Breast epithelium (tissue), 4 donors: ENCODE measurements around the gene ASXL3. TPM values are rescaled to one million over a fixed set of nuclear protein-coding genes. Genes with fewer than 3 reads are reported as not detected.

Experiments used
- DNase-seq, 2 donors: peaks; one replicate each; pipeline ENCODE4 v3.0.0-alpha.2; 2019; ENCODE audit warnings: low spot score in 2 of 2
- H3K27ac ChIP-seq, 2 donors: fragments of 200-600 bp; sonication (generic) in 1 of 2; one replicate each; pipeline ENCODE4 v1.5.1; 2016 to 2019; ENCODE audit warnings: mild to moderate bottlenecking in 1 of 2
- H3K27me3 ChIP-seq, 2 donors: fragments of 200-600 bp; sonication (generic) in 1 of 2; one replicate each; pipeline versions ENCODE4 v1.5.1 to v1.6.0; 2017 to 2019; ENCODE audit warnings: control low read depth in 1 of 2, mild to moderate bottlenecking in 1 of 2
- H3K36me3 ChIP-seq: fragments of 200-600 bp; one replicate; pipeline ENCODE4 v1.5.1; 2019
- H3K4me1 ChIP-seq, 2 donors: fragments of 200-600 bp; sonication (generic); one replicate each; pipeline ENCODE4 v1.5.1; 2016 to 2019; ENCODE audit warnings: control low read depth in 1 of 2
- H3K4me3 ChIP-seq, 3 donors: fragments of 200-600 bp; sonication (generic); 1 replicate in 2 of 3; 2 replicates in 1 of 3; pipeline ENCODE4 v1.5.1; 2016 to 2019; ENCODE audit warnings: mild to moderate bottlenecking in 3 of 3, moderate library complexity in 2 of 3
- H3K9me3 ChIP-seq, 2 donors: fragments of 200-600 bp; sonication (generic) in 1 of 2; one replicate each; pipeline ENCODE4 v1.5.1; 2016 to 2019; ENCODE audit warnings: control low read depth in 1 of 2
- POLR2A ChIP-seq: fragments of 450-650 bp; IDR thresholded peaks from one replicate; pipeline ENCODE4 v1.6.1; 2016; ENCODE audit warnings: antibody characterized with exemption, mild to moderate bottlenecking, moderate library complexity
- POLR2AphosphoS5 ChIP-seq, 3 donors: sonication (generic); formaldehyde crosslinking; IDR thresholded peaks; one replicate each; pipeline ENCODE4 v1.6.1; 2017; ENCODE audit warnings: antibody characterized with exemption in 3 of 3
- intact Hi-C: fragments of 100-400 bp; cut with DNase I; formaldehyde crosslinking; loops from one replicate; pipeline ENCODE4 v1.15.1; 2023; ENCODE audit warnings: low total_unique reads
- total RNA-seq, 3 donors: library from RNA; depleted of rRNA; stranded (reverse); fragments of >200 nt; gene quantifications; one replicate each; pipeline ENCODE4 v1.1.0, GENCODE V29; 2016
- TF ChIP-seq, protein P1 (sequence below), 3 donors: fragments of 450-650 bp; IDR thresholded peaks; one replicate each; pipeline ENCODE4 v1.5.1; 2016 to 2017; ENCODE audit warnings: antibody characterized with exemption in 3 of 3, mild to moderate bottlenecking in 3 of 3, moderate library complexity in 3 of 3

Gene ASXL3
- total RNA-seq, 3 donors from 2014 or later = 0.96 to 3.4 (median 0.98) TPM

DNA sequence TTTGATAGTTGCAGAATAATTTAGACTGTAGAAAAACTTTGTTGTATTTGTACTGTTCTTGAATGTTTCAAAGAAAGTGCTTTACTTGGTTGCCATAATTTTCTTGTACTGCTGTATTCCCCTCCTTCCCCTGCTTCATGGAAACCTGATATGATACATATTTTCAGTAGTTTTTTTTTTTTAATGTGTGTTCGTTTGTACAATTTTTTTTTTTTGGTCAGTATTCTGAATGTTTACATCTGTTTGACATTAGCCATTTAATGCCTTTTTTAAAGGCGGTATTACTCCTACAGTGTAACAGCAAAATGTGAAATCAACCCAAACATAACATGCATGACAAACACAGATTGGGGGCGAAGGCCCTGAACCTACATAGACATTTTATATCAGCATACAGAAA is 172.3 kb downstream of the ASXL3 start:
- no peaks in the 10 kb centered on the region for H3K27me3 ChIP-seq
- intact Hi-C loops = no loop called here
- TF ChIP-seq, protein P1, sequence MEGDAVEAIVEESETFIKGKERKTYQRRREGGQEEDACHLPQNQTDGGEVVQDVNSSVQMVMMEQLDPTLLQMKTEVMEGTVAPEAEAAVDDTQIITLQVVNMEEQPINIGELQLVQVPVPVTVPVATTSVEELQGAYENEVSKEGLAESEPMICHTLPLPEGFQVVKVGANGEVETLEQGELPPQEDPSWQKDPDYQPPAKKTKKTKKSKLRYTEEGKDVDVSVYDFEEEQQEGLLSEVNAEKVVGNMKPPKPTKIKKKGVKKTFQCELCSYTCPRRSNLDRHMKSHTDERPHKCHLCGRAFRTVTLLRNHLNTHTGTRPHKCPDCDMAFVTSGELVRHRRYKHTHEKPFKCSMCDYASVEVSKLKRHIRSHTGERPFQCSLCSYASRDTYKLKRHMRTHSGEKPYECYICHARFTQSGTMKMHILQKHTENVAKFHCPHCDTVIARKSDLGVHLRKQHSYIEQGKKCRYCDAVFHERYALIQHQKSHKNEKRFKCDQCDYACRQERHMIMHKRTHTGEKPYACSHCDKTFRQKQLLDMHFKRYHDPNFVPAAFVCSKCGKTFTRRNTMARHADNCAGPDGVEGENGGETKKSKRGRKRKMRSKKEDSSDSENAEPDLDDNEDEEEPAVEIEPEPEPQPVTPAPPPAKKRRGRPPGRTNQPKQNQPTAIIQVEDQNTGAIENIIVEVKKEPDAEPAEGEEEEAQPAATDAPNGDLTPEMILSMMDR (IDR thresholded peaks at IDR 0.05) = no peak
- TF ChIP-seq POLR2AphosphoS5 (IDR thresholded peaks at IDR 0.05) (no peak), POLR2A (no peak)
- H3K4me1 ChIP-seq = no peaks in the 10 kb centered on the region
- no peak overlapping the region for H3K4me3 ChIP-seq
- DNase-seq = no peak
- no peak overlapping the region for H3K27ac ChIP-seq
- no peaks in the 10 kb centered on the region for H3K9me3 ChIP-seq
- H3K36me3 ChIP-seq = no peaks in the 10 kb centered on the region

DNA sequence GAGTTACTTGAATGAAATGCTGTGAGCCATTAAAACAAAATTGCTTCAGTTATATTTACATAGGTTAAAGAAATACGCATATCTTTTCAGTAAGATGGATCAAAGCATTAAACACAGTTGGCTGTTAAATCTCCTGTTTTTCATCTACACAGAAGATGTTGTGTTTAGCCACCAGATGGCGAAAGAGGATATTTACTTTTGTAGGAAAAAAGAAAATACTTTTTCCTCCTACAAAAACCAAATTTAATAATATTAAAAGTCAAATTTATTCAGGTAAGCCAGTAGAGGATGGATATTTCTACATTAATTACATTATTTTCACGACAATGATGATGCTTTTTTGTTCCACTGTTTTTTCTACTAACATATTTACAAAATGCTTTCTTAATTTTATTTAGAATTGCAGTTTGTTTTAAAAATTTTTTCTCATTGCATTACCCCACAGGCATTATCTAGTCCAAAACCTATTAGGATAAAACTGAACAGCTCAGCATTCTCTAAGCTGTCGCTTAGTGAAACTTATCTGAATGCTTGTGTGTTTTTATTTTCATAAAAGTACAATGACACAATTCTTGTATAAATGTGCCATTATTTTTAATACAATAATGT is 173.7 kb downstream of the ASXL3 start:
- Histone ChIP-seq H3K36me3 (no peaks in the 10 kb centered on the region), H3K4me3 (no peak overlapping the region), H3K27ac (no peak overlapping the region), H3K4me1 (no peaks in the 10 kb centered on the region), H3K9me3 (no peaks in the 10 kb centered on the region), H3K27me3 (no peaks in the 10 kb centered on the region)
- TF ChIP-seq POLR2A (no peak), POLR2AphosphoS5 (IDR thresholded peaks at IDR 0.05) (no peak)
- TF ChIP-seq, protein P1 (IDR thresholded peaks at IDR 0.05) = peak in 1 of 3 donors; percentile 33
- no peak for DNase-seq
- intact Hi-C loops = no loop called here

DNA sequence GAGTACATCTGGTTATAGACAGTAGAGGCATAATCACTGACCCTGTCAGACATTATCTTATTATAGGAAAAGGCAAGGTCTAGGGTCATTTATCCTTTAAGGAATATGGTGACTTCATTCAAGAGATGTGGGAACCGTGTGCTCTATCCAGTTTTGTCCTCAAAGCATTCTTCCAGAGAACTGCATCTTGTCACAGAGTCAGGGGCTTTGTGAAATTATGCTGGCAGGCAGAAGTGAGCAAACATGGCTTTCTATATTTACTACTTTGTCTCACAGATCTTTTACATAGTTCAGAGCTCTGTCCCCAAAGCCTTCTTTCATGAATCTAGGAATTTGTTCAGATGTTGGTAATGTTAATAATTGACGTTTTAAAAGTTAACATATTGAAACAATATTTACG is 177.4 kb downstream of the ASXL3 start:
- no peak overlapping the region for H3K27ac ChIP-seq
- TF ChIP-seq POLR2A (no peak), POLR2AphosphoS5 (IDR thresholded peaks at IDR 0.05) (no peak)
- H3K36me3 ChIP-seq = no peaks in the 10 kb centered on the region
- no peaks in the 10 kb centered on the region for H3K4me1 ChIP-seq
- no peaks in the 10 kb centered on the region for H3K9me3 ChIP-seq
- no peak for DNase-seq
- H3K27me3 ChIP-seq = no peaks in the 10 kb centered on the region
- intact Hi-C loops = no loop called here
- H3K4me3 ChIP-seq = no peak overlapping the region

DNA sequence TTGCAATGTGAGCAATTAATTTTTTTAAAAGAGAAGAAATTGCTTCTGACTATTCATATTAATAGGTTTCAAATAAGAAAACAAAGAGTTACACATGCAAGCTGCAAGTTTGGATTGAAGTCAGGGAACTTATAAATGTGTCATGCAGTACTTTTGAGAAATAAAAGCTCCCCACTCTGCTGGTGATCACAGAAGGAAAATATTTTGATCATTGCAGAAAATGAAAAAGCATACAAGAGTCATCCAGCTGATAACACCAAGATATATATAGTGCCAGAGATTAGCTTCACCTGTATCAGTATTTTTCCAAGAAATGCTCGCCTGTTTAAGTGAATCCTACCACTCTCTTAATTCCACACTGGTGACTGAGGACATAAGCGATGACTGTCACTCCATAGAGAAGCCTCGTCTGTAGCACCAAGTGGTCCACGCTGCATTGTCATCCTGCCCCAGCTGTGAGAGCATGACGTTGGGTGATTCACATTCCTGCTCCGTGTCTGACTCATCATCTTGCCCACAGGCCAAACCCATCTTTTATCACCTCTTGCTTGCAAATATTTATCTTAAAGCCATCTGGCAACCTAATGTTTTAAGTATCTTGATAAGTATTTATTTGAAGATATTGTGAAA is 178.0 kb downstream of the ASXL3 start:
- H3K4me3 ChIP-seq = no peak overlapping the region
- intact Hi-C loops = no loop called here
- no peaks in the 10 kb centered on the region for H3K4me1 ChIP-seq
- no peaks in the 10 kb centered on the region for H3K36me3 ChIP-seq
- TF ChIP-seq POLR2A = no peak
- TF ChIP-seq, protein P1 (IDR thresholded peaks at IDR 0.05) = no peak
- TF ChIP-seq POLR2AphosphoS5 (IDR thresholded peaks at IDR 0.05) = no peak
- no peaks in the 10 kb centered on the region for H3K9me3 ChIP-seq
- H3K27ac ChIP-seq = no peak overlapping the region
- no peaks in the 10 kb centered on the region for H3K27me3 ChIP-seq
- no peak for DNase-seq

DNA sequence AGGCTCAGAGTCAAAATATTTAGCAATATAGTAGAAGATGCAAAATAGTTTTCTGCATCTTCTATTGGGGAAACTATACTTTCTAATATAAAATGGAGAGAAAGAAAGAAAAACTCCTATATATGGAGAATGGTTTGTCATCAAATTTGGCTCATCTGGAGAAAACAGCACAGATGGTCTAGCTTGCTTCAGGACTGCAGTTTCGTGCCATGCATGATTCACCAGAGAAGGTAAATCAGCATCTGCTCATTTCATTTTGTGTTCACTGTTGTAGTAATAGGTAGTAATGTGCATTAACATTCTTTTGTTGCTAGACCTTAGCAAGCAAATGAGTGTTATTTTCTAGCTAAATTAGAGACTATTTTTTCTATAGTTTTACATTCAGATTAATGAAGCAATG is 179.0 kb downstream of the ASXL3 start:
- intact Hi-C loops = no loop called here

More for the DNA sequence above, 179.0 kb downstream of the ASXL3 start:
- no peak overlapping the region for H3K4me3 ChIP-seq
- TF ChIP-seq POLR2AphosphoS5 (IDR thresholded peaks at IDR 0.05) = no peak
- TF ChIP-seq, protein P1 (IDR thresholded peaks at IDR 0.05) = no peak
- H3K27ac ChIP-seq = no peak overlapping the region
- no peaks in the 10 kb centered on the region for H3K4me1 ChIP-seq
- DNase-seq = no peak
- H3K27me3 ChIP-seq = no peaks in the 10 kb centered on the region
- H3K36me3 ChIP-seq = no peaks in the 10 kb centered on the region
- no peaks in the 10 kb centered on the region for H3K9me3 ChIP-seq
